ENCODE results near the gene IFNGR2.

- TF ChIP-seq EZH2 (IDR thresholded peaks at IDR 0.05; ENCODE audit: low read length, missing control alignments) (no peak), CTCF (conservative IDR thresholded peaks at IDR 0.05 in 1 of 2, IDR thresholded peaks at IDR 0.05 in 1 of 2; ENCODE audit: low read depth in 1 of 2, low read length in 2 of 2) (no peak)
These were observed 27.6 kb downstream of the IFNGR2 start for GRCh38 chr21:33430858-33431257.
